HEK293 (cell line): ENCODE results near the gene CDKL5.

ENCODE experiments used
- CTCF ChIA-PET: fragments of 350-600 bp; formaldehyde crosslinking; extraction: SDS; loops from one replicate; lab custom pipeline; 2021; ENCODE audit warnings: antibody characterized with exemption; lab: Yijun Ruan, JAX
- POLR2A ChIA-PET: fragments of 300-600 bp; formaldehyde crosslinking; extraction: SDS; loops from one replicate; lab custom pipeline; 2020; ENCODE audit warnings: antibody characterized with exemption, inconsistent platforms; lab: Yijun Ruan, JAX
- H3K27ac ChIP-seq: fragments of 200-500 bp; sonication (Bioruptor generic); 2 replicates; pipeline ENCODE4 v1.5.1; 2014; ENCODE audit warnings: low read depth, low read length, control low read depth, inconsistent platforms; ENCODE audit errors: extremely low read depth
- H3K36me3 ChIP-seq, 2 experiments: fragments of 200-500 bp in 1 of 2; sonication (Bioruptor generic) in 1 of 2; 1 replicate in 1 of 2; 2 replicates in 1 of 2; pipeline ENCODE4 v1.5.1; 2014 to 2017; ENCODE audit warnings: inconsistent platforms in 2 of 2, low read length in 2 of 2; ENCODE audit not compliant: control insufficient read depth in 2 of 2, insufficient read depth in 1 of 2
- H3K4me1 ChIP-seq: fragments of 200-500 bp; sonication (Bioruptor generic); 2 replicates; pipeline ENCODE4 v1.5.1; 2014; ENCODE audit warnings: mild to moderate bottlenecking, low read length, inconsistent platforms; ENCODE audit not compliant: control insufficient read depth, insufficient read depth
- H3K4me3 ChIP-seq: 2 replicates; pipeline ENCODE4 v1.5.1; 2011; ENCODE audit warnings: low read depth, mild to moderate bottlenecking, control low read depth, low read length, moderate library complexity
- H3K9me3 ChIP-seq: fragments of 200-500 bp; sonication (Bioruptor generic); 2 replicates; pipeline ENCODE4 v1.5.1; 2014; ENCODE audit warnings: low read depth, low read length, inconsistent platforms; ENCODE audit not compliant: control insufficient read depth, insufficient read depth
- EGR2 ChIP-seq: fragments of 450-650 bp; formaldehyde crosslinking; IDR thresholded peaks from 2 replicates; pipeline ENCODE4 v1.5.1; 2016; ENCODE audit warnings: low read depth, missing biosample characterization, missing genetic modification characterization
- GFI1B ChIP-seq: fragments of 450-650 bp; formaldehyde crosslinking; IDR thresholded peaks from 2 replicates; pipeline ENCODE4 v1.5.1; 2016; ENCODE audit warnings: missing biosample characterization, missing genetic modification characterization
- GLI4 ChIP-seq: fragments of 450-650 bp; formaldehyde crosslinking; IDR thresholded peaks from 2 replicates; pipeline ENCODE4 v1.5.1; 2016; ENCODE audit warnings: missing biosample characterization, missing genetic modification characterization
- OVOL3 ChIP-seq: fragments of 450-650 bp; formaldehyde crosslinking; IDR thresholded peaks from 2 replicates; pipeline ENCODE4 v1.5.1; 2016; ENCODE audit warnings: missing biosample characterization, missing genetic modification characterization
- SP3 ChIP-seq: fragments of 450-650 bp; formaldehyde crosslinking; IDR thresholded peaks from 2 replicates; pipeline ENCODE4 v1.5.1; 2016; ENCODE audit warnings: missing biosample characterization, missing genetic modification characterization
- ZBTB20 ChIP-seq: fragments of 450-650 bp; formaldehyde crosslinking; IDR thresholded peaks from 2 replicates; pipeline ENCODE4 v1.5.1; 2016; ENCODE audit warnings: missing biosample characterization, missing genetic modification characterization
- ZBTB8A ChIP-seq: fragments of 450-650 bp; formaldehyde crosslinking; IDR thresholded peaks from 2 replicates; pipeline ENCODE4 v1.5.1; 2016; ENCODE audit warnings: missing biosample characterization, missing genetic modification characterization
- ZFHX2 ChIP-seq: fragments of 450-650 bp; formaldehyde crosslinking; conservative IDR thresholded peaks from 2 replicates; pipeline ENCODE4 v1.5.1; 2016; ENCODE audit warnings: missing biosample characterization, missing genetic modification characterization
- ZNF138 ChIP-seq: fragments of 450-650 bp; formaldehyde crosslinking; IDR thresholded peaks from 2 replicates; pipeline ENCODE4 v1.5.1; 2016; ENCODE audit warnings: missing biosample characterization, missing genetic modification characterization, borderline replicate concordance
- ZNF341 ChIP-seq: fragments of 450-650 bp; formaldehyde crosslinking; IDR thresholded peaks from 2 replicates; pipeline ENCODE4; 2016; ENCODE audit warnings: low read depth, missing biosample characterization, missing genetic modification characterization
- ZNF37A ChIP-seq: fragments of 450-650 bp; IDR thresholded peaks from 2 replicates; pipeline ENCODE4 v1.5.1; 2018; ENCODE audit warnings: missing biosample characterization, missing genetic modification characterization
- ZNF558 ChIP-seq: fragments of 450-650 bp; formaldehyde crosslinking; IDR thresholded peaks from 2 replicates; pipeline ENCODE4 v1.5.1; 2016; ENCODE audit warnings: missing biosample characterization, missing genetic modification characterization
- ZNF621 ChIP-seq: fragments of 450-650 bp; formaldehyde crosslinking; IDR thresholded peaks from 2 replicates; pipeline ENCODE4 v1.5.1; 2017; ENCODE audit warnings: missing biosample characterization, missing genetic modification characterization
- ZNF664 ChIP-seq: fragments of 450-650 bp; formaldehyde crosslinking; IDR thresholded peaks from 2 replicates; pipeline ENCODE4 v1.5.1; 2016; ENCODE audit warnings: missing biosample characterization, missing genetic modification characterization
- TF ChIP-seq, protein P1 (sequence below): fragments of 450-650 bp; formaldehyde crosslinking; IDR thresholded peaks from 2 replicates; pipeline ENCODE4 v1.5.1; 2016; ENCODE audit warnings: missing biosample characterization, missing genetic modification characterization
- TF ChIP-seq, protein P2 (sequence below): IDR thresholded peaks from 2 replicates; pipeline ENCODE4 v1.6.1; 2011; ENCODE audit warnings: mild to moderate bottlenecking, low read depth, low read length, borderline replicate concordance
- TF ChIP-seq, protein P3 (sequence below): fragments of 450-650 bp; formaldehyde crosslinking; IDR thresholded peaks from 2 replicates; pipeline ENCODE4 v1.5.1; 2016; ENCODE audit warnings: missing biosample characterization, missing genetic modification characterization
- TF ChIP-seq, protein P4 (sequence below): fragments of 450-650 bp; formaldehyde crosslinking; IDR thresholded peaks from 2 replicates; pipeline ENCODE4 v1.5.1; 2016; ENCODE audit warnings: missing biosample characterization, missing genetic modification characterization, borderline replicate concordance
- TF ChIP-seq, protein P5 (sequence below): fragments of 450-650 bp; formaldehyde crosslinking; IDR thresholded peaks from 2 replicates; pipeline ENCODE4 v1.5.1; 2016; ENCODE audit warnings: missing biosample characterization, missing genetic modification characterization

CDKL5 gene

DNA sequence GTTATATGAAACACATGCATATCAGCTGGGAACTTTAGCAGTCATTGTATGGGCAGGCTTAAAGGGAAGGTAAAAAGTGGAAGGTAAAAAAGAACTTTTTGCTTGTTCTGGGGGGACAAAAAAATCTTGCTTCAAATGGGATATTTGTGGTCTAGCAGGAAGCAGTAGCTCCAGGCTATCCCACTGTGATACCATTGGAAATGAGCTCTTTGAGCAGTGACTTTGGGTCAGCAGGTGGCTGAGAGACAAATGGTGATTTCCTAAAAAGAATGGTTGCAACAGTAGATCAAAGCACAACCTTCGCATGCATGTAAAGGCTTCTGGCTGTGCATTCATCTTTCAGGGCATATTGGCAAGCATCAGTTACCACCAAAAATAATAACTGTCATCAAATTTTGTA lies 140.3 kb downstream of the CDKL5 start:
- no peaks in the 10 kb centered on the region for H3K4me1 ChIP-seq
- CTCF ChIA-PET = interaction anchor here (0.6 kb wide), 1 partner anchor 255 kb away, joined by 3 read pairs; no protein-coding TSS in a partner anchor
- no peak overlapping the region for H3K27ac ChIP-seq
- H3K4me3 ChIP-seq = no peak overlapping the region
- POLR2A ChIA-PET = no interaction called here
- no peaks in the 10 kb centered on the region for H3K9me3 ChIP-seq
- no peak for TF ChIP-seq ZNF558 (tag by site-specific recombination)
- no peak for TF ChIP-seq OVOL3 (tag by site-specific recombination)
- no peak for TF ChIP-seq GLI4
- TF ChIP-seq, protein P1, sequence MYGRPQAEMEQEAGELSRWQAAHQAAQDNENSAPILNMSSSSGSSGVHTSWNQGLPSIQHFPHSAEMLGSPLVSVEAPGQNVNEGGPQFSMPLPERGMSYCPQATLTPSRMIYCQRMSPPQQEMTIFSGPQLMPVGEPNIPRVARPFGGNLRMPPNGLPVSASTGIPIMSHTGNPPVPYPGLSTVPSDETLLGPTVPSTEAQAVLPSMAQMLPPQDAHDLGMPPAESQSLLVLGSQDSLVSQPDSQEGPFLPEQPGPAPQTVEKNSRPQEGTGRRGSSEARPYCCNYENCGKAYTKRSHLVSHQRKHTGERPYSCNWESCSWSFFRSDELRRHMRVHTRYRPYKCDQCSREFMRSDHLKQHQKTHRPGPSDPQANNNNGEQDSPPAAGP (tag by site-specific recombination) = no peak
- TF ChIP-seq ZNF138 = no peak
- TF ChIP-seq GFI1B (tag by site-specific recombination) = no peak
- TF ChIP-seq, protein P2, sequence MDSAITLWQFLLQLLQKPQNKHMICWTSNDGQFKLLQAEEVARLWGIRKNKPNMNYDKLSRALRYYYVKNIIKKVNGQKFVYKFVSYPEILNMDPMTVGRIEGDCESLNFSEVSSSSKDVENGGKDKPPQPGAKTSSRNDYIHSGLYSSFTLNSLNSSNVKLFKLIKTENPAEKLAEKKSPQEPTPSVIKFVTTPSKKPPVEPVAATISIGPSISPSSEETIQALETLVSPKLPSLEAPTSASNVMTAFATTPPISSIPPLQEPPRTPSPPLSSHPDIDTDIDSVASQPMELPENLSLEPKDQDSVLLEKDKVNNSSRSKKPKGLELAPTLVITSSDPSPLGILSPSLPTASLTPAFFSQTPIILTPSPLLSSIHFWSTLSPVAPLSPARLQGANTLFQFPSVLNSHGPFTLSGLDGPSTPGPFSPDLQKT = no peak
- no peak for TF ChIP-seq ZNF37A
- TF ChIP-seq ZBTB8A (tag by site-specific recombination) = no peak
- TF ChIP-seq SP3 (tag by site-specific recombination) = no peak
- TF ChIP-seq ZNF664 (tag by site-specific recombination) = no peak
- TF ChIP-seq, protein P3, sequence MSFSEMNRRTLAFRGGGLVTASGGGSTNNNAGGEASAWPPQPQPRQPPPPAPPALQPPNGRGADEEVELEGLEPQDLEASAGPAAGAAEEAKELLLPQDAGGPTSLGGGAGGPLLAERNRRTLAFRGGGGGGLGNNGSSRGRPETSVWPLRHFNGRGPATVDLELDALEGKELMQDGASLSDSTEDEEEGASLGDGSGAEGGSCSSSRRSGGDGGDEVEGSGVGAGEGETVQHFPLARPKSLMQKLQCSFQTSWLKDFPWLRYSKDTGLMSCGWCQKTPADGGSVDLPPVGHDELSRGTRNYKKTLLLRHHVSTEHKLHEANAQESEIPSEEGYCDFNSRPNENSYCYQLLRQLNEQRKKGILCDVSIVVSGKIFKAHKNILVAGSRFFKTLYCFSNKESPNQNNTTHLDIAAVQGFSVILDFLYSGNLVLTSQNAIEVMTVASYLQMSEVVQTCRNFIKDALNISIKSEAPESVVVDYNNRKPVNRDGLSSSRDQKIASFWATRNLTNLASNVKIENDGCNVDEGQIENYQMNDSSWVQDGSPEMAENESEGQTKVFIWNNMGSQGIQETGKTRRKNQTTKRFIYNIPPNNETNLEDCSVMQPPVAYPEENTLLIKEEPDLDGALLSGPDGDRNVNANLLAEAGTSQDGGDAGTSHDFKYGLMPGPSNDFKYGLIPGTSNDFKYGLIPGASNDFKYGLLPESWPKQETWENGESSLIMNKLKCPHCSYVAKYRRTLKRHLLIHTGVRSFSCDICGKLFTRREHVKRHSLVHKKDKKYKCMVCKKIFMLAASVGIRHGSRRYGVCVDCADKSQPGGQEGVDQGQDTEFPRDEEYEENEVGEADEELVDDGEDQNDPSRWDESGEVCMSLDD = no peak
- no peak for TF ChIP-seq ZBTB20 (tag by site-specific recombination)
- no peaks in the 10 kb centered on the region for H3K36me3 ChIP-seq

DNA sequence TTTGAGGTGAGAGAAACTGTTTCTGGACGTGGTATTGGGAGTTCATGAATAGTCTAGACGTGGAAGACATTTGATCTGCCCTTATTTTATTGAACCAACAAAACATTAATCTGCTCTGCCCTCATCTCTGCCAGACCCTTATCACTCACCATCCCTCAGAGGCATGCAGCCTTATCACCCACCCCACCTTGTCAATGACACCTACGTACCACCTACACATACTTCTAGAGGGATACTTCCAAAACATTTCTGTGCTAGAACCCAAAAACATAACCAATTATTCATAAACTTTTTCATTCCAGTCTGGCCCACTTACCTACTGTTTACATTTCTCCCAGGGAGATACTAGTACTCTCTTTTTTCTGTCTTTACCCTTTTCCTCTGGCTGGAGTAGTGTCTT lies 141.3 kb downstream of the CDKL5 start:
- no peak overlapping the region for H3K4me3 ChIP-seq
- ChIA-PET POLR2A (no interaction called here), CTCF (interaction anchor here (0.7 kb wide), 1 partner anchor 688 kb away, joined by 3 read pairs; no protein-coding TSS in a partner anchor)
- TF ChIP-seq, protein P4, sequence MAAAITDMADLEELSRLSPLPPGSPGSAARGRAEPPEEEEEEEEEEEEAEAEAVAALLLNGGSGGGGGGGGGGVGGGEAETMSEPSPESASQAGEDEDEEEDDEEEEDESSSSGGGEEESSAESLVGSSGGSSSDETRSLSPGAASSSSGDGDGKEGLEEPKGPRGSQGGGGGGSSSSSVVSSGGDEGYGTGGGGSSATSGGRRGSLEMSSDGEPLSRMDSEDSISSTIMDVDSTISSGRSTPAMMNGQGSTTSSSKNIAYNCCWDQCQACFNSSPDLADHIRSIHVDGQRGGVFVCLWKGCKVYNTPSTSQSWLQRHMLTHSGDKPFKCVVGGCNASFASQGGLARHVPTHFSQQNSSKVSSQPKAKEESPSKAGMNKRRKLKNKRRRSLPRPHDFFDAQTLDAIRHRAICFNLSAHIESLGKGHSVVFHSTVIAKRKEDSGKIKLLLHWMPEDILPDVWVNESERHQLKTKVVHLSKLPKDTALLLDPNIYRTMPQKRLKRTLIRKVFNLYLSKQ (tag by site-specific recombination) = no peak
- TF ChIP-seq, protein P5, sequence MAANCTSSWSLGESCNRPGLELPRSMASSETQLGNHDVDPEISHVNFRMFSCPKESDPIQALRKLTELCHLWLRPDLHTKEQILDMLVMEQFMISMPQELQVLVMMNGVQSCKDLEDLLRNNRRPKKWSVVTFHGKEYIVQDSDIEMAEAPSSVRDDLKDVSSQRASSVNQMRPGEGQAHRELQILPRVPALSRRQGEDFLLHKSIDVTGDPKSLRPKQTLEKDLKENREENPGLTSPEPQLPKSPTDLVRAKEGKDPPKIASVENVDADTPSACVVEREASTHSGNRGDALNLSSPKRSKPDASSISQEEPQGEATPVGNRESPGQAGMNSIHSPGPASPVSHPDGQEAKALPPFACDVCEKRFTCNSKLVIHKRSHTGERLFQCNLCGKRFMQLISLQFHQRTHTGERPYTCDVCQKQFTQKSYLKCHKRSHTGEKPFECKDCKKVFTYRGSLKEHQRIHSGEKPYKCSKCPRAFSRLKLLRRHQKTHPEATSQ (tag by site-specific recombination) = no peak
- TF ChIP-seq EGR2 (tag by site-specific recombination) (peak; percentile 68; the same call in 1 of the 2 replicates), ZNF621 (no peak), ZNF341 (tag by site-specific recombination) (no peak), ZNF138 (no peak), ZFHX2 (tag by site-specific recombination) (peak; percentile 64)
- no peaks in the 10 kb centered on the region for H3K4me1 ChIP-seq
- no peaks in the 10 kb centered on the region for H3K36me3 ChIP-seq
- H3K9me3 ChIP-seq = no peaks in the 10 kb centered on the region
- no peak overlapping the region for H3K27ac ChIP-seq
